ENCODE results near the gene SPARCL1. TPM values are rescaled to one million over a fixed set of nuclear protein-coding genes. Genes with fewer than 3 reads are reported as not detected.

Gene SPARCL1
- total and polyA plus RNA-seq, 2 experiments from 2014 or later = 1.5 to 2.4 TPM

GRCh38 chr4:87527431-87528220 is 1.6 kb downstream of the SPARCL1 start:
- no peak overlapping the region for H3K4me3 Mint-ChIP-seq
- peaks cover 38% of the 10 kb centered on the region for H3K4me1 Mint-ChIP-seq

More at GRCh38 chr4:87527431-87528220, 1.6 kb downstream of the SPARCL1 start:
- Histone ChIP-seq H4K20me1 (replicated peaks; ENCODE audit: insufficient read depth) (no peaks in the 10 kb centered on the region), H3K36me3 (ENCODE audit: insufficient read depth) (peaks cover 8% of the 10 kb centered on the region; the same call in 1 of the 2 replicates), H3K4me2 (peak overlapping the region; percentile 44), H3K4me1 (ENCODE audit: insufficient read depth) (peaks cover 39% of the 10 kb centered on the region), H3F3A (replicated peaks; ENCODE audit: low read depth) (no peaks in the 10 kb centered on the region), H2AFZ (no peak overlapping the region), H3K9me2 (ENCODE audit: insufficient read depth) (no peaks in the 10 kb centered on the region), H3K27me3 (ENCODE audit: insufficient read depth) (no peaks in the 10 kb centered on the region), H3K79me2 (replicated peaks; ENCODE audit: insufficient read depth) (no peaks in the 10 kb centered on the region), H3K4me3 (no peak overlapping the region), H3K27ac (ENCODE audit: low read depth) (no peak overlapping the region)
- DNase-seq (ENCODE audit: low spot score) (no peak), ATAC-seq (no peak; the same call in 2 of the 3 replicates)
- Mint-ChIP-seq H3K9me3 (peaks cover 11% of the 10 kb centered on the region), H3K36me3 (ENCODE audit: low read depth) (peaks cover 8% of the 10 kb centered on the region; the same call in 2 of the 3 replicates), H3K27ac (no peak overlapping the region), H3K27me3 (ENCODE audit: insufficient read depth, low read depth, poor library complexity) (peaks cover 4% of the 10 kb centered on the region)
- no peak for TF ChIP-seq EZH2 (IDR thresholded peaks at IDR 0.05; ENCODE audit: low read depth, unreplicated experiment)
- TF ChIP-seq POLR2AphosphoS5 (IDR thresholded peaks at IDR 0.05; ENCODE audit: low read depth) = no peak
- TF ChIP-seq CTCF (conservative IDR thresholded peaks at IDR 0.05; ENCODE audit: low read depth in 2 of 2) = no peak
- no peak for TF ChIP-seq CREB1 (CRISPR knock-in tag; IDR thresholded peaks at IDR 0.05; ENCODE audit: low read depth)
- TF ChIP-seq NANOG (IDR thresholded peaks at IDR 0.05; ENCODE audit: borderline replicate concordance) = no peak
- TF ChIP-seq REST (IDR thresholded peaks at IDR 0.05; ENCODE audit: unreplicated experiment) = no peak
- no peak for TF ChIP-seq ZNF114 (CRISPR knock-in tag; IDR thresholded peaks at IDR 0.05)
- TF ChIP-seq ZNF331 (CRISPR knock-in tag; IDR thresholded peaks at IDR 0.05; ENCODE audit: low read depth) = no peak
